ACC112 (cell line): ENCODE data around the gene UGCG.
"Not testable (repeated sequence)": the region's sequence is repeated elsewhere in the genome, so short reads cannot be mapped to it uniquely, and the experiment has no call there.

Experiments used
- H2AFZ ChIP-seq: fragments of 200-600 bp; sonication (generic); one replicate; pipeline ENCODE4 v1.6.0; 2017; ENCODE audit warnings: antibody characterized with exemption, low read length; ENCODE audit not compliant: unreplicated experiment
- H3K27ac ChIP-seq: fragments of 200-600 bp; sonication (generic); 2 replicates; pipeline ENCODE4 v1.5.1; 2014; ENCODE audit warnings: low read depth, mild to moderate bottlenecking, antibody characterized with exemption, low read length, moderate library complexity
- H3K27me3 ChIP-seq: fragments of 200-600 bp; sonication (generic); 2 replicates; pipeline ENCODE4 v1.6.1; 2014; ENCODE audit warnings: mild to moderate bottlenecking, antibody characterized with exemption, low read length, moderate library complexity, mixed read lengths; ENCODE audit not compliant: insufficient read depth
- H3K36me3 ChIP-seq: fragments of 200-600 bp; sonication (generic); 2 replicates; pipeline ENCODE4 v1.6.1; 2016; ENCODE audit warnings: mild to moderate bottlenecking, antibody characterized with exemption, low read length, moderate library complexity, mixed read lengths; ENCODE audit not compliant: insufficient read depth
- H3K4me1 ChIP-seq: fragments of 200-600 bp; sonication (generic); one replicate; pipeline ENCODE4 v1.6.1; 2016; ENCODE audit warnings: low read length, mixed read lengths; ENCODE audit not compliant: insufficient read depth, unreplicated experiment, control insufficient read depth
- H3K4me3 ChIP-seq: fragments of 200-600 bp; sonication (generic); 2 replicates; pipeline ENCODE4 v1.5.1; 2014; ENCODE audit warnings: mild to moderate bottlenecking, low read depth, low read length
- H3K79me2 ChIP-seq: fragments of 200-600 bp; sonication (generic); one replicate; pipeline ENCODE4 v1.6.0; 2016; ENCODE audit warnings: low read length; ENCODE audit not compliant: control insufficient read depth, unreplicated experiment, insufficient read depth

UGCG gene

DNA sequence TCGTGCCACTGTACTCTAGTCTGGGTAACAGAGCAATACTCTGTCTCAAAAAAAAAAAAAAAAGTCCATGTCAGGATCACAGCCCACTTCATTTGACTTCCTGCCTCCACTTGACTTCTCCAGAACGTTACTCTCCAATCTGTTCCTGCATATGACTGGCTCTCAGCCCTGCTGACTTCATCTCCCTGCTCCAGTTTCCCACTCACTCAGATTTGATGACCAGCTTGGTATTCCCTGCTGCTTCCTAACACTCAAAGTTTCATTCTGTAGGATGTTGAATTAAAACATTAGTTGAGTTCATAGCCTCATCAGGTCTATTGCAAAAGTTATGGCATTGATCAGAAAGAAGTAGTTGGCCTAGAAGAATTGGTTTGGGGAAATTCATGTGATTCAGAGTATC is 52.3 kb downstream of the UGCG start:
- H2AFZ ChIP-seq = no peak overlapping the region
- no peaks in the 10 kb centered on the region for H3K36me3 ChIP-seq
- peaks cover 31% of the 10 kb centered on the region for H3K4me1 ChIP-seq
- H3K27me3 ChIP-seq = no peaks in the 10 kb centered on the region
- H3K4me3 ChIP-seq = no peak overlapping the region
- H3K79me2 ChIP-seq = no peaks in the 10 kb centered on the region
- H3K27ac ChIP-seq = peak overlapping the region; percentile 38; the same call in 1 of the 2 replicates

DNA sequence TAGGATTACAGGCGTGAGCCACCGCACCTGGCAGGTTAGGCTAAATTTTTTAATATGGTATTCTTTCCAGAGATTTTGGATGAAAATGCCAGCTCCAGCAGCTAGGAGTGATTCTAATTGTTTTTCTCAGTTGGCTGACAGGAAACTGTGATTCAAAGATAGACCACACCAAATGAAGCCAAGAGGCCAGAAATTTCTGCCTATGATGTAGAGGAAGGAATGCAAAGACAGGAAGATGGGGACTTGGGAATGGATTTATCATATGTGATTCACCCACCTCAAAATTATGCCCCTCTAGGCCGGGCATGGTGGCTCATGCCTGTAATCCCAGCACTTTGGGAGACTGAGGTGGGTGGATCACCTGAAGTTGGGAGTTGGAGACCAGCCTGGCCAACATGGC is 53.3 kb downstream of the UGCG start:
- H3K4me1 ChIP-seq = peaks cover 22% of the 10 kb centered on the region
- H2AFZ ChIP-seq = no peak overlapping the region
- no peaks in the 10 kb centered on the region for H3K36me3 ChIP-seq
- H3K27ac ChIP-seq = peak overlapping the region; percentile 38
- no peaks in the 10 kb centered on the region for H3K79me2 ChIP-seq
- no peak overlapping the region for H3K4me3 ChIP-seq
- no peaks in the 10 kb centered on the region for H3K27me3 ChIP-seq

DNA sequence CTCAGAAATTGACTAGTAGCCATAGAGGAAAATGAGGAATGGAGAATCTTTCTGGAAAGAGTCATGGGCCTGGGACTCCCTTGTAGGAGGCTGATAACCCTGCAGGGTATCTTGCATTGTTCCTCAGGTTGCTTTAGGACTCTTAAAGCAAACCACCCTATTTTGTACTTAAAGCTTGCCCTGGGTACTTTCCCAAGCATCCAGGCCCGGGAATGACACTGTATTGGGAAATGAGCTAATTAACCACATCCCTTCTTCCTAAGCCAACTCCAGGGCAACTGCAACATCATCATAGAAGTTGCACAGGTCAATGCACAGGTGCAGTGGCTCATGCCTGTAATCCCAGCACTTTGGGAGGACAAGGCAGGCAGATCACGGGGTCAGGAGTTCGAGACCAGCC is 55.9 kb downstream of the UGCG start:
- Histone ChIP-seq H3K4me1 (peaks cover 17% of the 10 kb centered on the region), H3K4me3 (no peak overlapping the region), H2AFZ (no peak overlapping the region), H3K27me3 (no peaks in the 10 kb centered on the region), H3K27ac (peak overlapping the region; percentile 55), H3K36me3 (no peaks in the 10 kb centered on the region), H3K79me2 (no peaks in the 10 kb centered on the region)

DNA sequence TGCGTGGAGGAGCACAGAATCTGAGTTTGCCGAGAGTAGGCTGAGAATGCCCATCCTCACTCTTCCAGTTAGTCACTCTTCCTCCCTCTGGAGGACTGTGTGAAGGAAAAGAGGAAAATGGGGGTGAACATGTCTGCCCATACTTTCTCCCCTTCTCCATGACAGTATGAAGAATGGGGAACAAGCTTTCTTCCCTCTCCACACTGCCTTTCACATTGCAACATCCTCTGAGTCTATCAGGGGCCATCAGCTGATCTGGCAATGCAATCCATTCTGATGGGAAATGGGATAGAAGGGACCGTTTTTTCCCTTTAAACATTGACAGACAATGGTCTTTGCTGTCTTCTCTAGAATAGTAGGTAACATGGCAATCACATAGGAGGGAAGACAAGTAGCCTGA is 56.8 kb downstream of the UGCG start:
- H3K36me3 ChIP-seq = no peaks in the 10 kb centered on the region
- peak overlapping the region; percentile 12; the same call in 1 of the 2 replicates for H3K27ac ChIP-seq
- no peak overlapping the region for H2AFZ ChIP-seq
- H3K4me1 ChIP-seq = peaks cover 24% of the 10 kb centered on the region
- no peaks in the 10 kb centered on the region for H3K27me3 ChIP-seq
- H3K79me2 ChIP-seq = no peaks in the 10 kb centered on the region
- H3K4me3 ChIP-seq = no peak overlapping the region

DNA sequence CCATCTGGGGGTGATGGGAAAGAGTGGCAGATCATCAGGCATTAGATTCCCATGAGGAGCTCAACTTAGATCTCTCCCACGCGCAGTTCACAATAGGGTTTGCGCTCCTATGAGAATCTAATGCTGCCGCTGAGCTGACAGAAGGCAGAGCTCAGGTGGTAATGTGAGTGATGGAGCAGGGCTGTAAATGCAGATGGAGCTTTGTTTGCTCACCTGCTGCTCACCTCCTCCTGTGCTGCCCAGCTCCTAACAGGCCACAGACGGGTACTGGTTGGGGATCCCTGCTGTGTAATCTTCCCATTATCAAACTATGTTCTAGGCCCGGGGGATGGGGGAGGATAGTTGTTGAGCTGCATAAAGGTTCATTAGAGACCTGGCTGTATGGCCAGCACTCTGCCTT is 58.4 kb downstream of the UGCG start:
- Histone ChIP-seq H3K4me1 (peaks cover 32% of the 10 kb centered on the region), H3K27ac (no peak overlapping the region), H3K36me3 (no peaks in the 10 kb centered on the region), H3K27me3 (no peaks in the 10 kb centered on the region), H3K4me3 (no peak overlapping the region), H3K79me2 (no peaks in the 10 kb centered on the region), H2AFZ (no peak overlapping the region)

DNA sequence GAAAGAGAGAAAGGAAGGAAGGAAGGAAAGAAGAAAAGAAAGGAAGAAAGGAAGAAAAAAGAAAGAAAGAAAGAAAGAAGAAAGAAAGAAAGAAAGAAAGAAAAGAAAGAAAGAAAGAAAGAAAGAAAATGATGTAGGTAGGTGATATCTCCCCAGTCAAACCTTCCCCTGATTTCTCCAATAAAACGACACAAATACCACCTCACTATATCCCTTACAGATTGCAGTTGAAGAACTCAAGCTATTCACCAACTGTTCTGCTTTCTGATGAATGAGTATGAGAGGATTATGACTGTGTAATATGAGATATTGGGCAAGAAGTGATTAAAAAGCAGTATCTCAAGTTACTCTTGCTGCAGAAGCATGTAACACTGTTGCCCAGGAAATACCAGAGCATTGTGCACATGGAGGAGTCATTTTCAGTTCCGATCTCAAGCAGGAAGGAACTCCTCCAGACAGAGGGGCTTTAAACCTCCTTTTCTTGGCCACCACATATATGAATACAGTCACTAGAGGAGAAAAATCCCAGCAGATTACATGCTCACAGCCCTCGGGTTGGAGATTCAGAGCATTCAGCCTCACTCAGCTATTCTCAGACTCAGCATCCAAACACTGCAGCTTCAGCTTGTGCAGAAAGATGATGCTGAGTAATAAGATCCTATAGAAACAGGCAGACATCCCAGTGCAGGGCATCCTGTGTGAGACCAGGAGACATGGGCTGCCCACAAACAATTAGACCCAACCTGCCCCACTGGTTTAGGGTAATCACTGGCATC is 61.4 kb downstream of the UGCG start:
- H3K27me3 ChIP-seq = no peaks in the 10 kb centered on the region
- H3K4me1 ChIP-seq = peaks cover 47% of the 10 kb centered on the region
- H3K79me2 ChIP-seq = no peaks in the 10 kb centered on the region
- no peak overlapping the region for H2AFZ ChIP-seq
- no peaks in the 10 kb centered on the region for H3K36me3 ChIP-seq
- peak overlapping the region; percentile 95 for H3K27ac ChIP-seq
- H3K4me3 ChIP-seq = peak overlapping the region; percentile 28

DNA sequence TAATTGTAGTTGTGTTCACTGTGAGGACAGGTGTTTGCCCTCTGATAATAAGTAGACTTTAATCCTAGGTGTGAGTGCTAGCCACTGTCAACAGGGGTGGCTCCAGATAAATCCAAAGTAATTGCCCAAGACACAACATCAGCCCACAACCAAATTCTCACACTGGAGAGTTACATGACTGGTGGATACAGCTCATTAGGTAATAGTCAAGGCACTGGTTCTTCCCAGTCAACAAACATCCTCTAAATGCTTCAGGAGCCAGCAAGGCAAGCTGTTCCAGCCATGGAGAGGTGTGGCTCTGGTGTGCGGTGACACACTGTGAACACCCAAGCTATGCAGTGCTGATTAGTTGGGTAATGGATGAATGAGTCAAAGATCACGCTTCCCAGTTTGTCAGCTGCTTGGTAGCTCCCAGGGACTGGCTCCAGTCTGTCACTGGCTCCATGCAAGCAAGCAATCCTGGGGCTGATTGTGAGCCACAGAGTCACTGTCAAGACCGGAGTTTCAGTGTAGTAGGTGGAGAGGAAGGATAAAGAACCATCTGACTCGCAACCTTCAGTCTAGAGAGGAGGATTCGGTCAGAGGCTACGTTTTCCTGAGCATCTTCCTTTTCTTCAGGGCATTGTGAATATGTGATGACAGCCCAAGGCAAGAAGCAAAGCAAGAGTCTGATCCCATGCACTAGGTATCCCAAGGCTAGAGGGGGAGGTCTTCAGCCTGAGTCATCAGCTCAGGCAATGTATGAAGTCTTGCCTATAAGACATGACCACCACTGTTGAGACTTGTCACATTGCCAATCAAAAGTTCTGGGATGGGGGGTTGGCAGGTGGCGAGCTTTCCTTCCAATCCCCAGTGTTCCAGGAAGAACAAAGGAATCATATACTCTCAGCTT is 63.1 kb downstream of the UGCG start:
- no peaks in the 10 kb centered on the region for H3K79me2 ChIP-seq
- no peak overlapping the region for H2AFZ ChIP-seq
- H3K36me3 ChIP-seq = no peaks in the 10 kb centered on the region
- peaks cover 48% of the 10 kb centered on the region for H3K4me1 ChIP-seq
- peak overlapping the region; percentile 95 for H3K27ac ChIP-seq
- H3K27me3 ChIP-seq = no peaks in the 10 kb centered on the region
- H3K4me3 ChIP-seq = peak overlapping the region; percentile 47; the same call in 1 of the 2 replicates

DNA sequence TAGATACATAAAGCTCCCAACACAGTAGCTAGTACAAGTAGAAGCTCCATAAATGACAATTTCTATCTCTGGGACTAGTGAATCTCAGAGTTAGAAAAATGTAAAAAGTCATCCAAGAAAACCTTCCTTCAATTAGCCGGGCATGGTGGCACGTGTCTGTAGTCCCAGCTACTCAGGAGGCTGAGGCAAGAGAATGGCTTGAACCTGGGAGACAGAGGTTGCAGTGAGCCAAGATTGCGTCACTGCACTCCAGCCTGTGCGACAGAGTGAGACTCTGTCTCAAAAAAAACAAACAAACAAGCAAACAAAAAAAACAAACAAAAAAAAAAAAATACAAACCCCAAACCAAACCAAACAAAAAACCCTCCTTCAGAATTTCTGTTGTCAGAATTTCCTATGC is 63.9 kb downstream of the UGCG start:
- Histone ChIP-seq H3K4me1 (peaks cover 54% of the 10 kb centered on the region), H3K27ac (peak overlapping the region; percentile 95)

DNA sequence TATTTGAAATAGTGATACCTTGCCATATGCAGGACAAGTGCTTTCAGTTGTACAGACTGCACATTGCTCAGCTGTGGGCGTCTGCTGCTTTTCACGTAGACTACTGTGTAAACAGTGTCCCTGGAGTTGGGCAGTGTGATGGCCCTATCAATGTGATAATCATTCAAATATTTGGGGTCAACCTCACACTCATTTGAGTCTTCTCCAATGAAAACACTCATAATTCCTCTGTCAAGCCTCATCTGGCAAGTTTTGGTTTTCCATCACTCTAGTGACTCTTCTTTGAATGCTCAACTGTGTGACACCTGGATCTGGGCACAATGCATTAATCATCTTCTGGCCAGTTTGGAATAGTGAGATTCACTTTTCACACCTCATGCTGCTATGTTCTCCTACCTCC is 64.4 kb downstream of the UGCG start:
- Histone ChIP-seq H3K36me3 (no peaks in the 10 kb centered on the region), H3K27ac (peak overlapping the region; percentile 95), H3K4me1 (peaks cover 59% of the 10 kb centered on the region), H3K79me2 (no peaks in the 10 kb centered on the region), H3K27me3 (no peaks in the 10 kb centered on the region), H3K4me3 (no peak overlapping the region), H2AFZ (no peak overlapping the region)

More for the DNA sequence above, 63.9 kb downstream of the UGCG start:
- H3K79me2 ChIP-seq, H3K27me3 ChIP-seq, H3K4me3 ChIP-seq, H2AFZ ChIP-seq, H3K36me3 ChIP-seq: not testable (repeated sequence)

DNA sequence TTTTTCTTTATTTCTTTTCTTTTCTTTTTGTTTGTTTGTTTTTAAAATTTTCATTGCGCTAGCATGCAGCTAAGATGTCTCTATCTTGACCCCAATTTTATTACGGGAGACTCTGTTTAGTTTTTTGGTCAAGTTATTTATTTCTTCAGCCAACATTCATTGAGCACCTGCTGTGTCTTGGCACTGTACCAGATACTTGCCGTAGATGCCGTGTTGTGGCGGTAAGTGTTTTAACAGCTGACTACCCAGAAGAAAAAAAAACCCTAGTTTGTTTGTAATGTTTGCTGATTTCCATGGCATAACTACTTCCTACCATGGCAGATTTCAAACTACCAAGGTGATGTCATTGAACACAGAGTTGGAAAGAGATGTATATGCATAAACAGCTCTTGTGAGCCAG is 65.0 kb downstream of the UGCG start:
- peaks cover 65% of the 10 kb centered on the region for H3K4me1 ChIP-seq
- peak overlapping the region; percentile 95 for H3K27ac ChIP-seq
- H3K36me3 ChIP-seq = no peaks in the 10 kb centered on the region
- H3K4me3 ChIP-seq = no peak overlapping the region
- no peaks in the 10 kb centered on the region for H3K79me2 ChIP-seq
- H2AFZ ChIP-seq = no peak overlapping the region
- H3K27me3 ChIP-seq = no peaks in the 10 kb centered on the region
